GM12891 (cell line): ENCODE data around the gene ZNF407.
"Not testable (repeated sequence)": the region's sequence is repeated elsewhere in the genome, so short reads cannot be mapped to it uniquely, and the experiment has no call there.

Experiments used
- DNase-seq: peaks from one replicate; pipeline ENCODE4 v3.0.0; 2011; ENCODE audit warnings: low spot score; ENCODE audit not compliant: insufficient read length
- FAIRE-seq: peaks from 2 replicates; lab custom pipeline; 2011; peaks lifted over from hg19 to GRCh38; lab: Jason Lieb, UNC
- PAX5 ChIP-seq: IDR thresholded peaks from 2 replicates; pipeline ENCODE4 v1.6.1; 2011; ENCODE audit warnings: low read length, moderate library complexity, mild to moderate bottlenecking; ENCODE audit not compliant: insufficient read depth, severe bottlenecking
- POLR2A ChIP-seq: IDR thresholded peaks from 2 replicates; pipeline ENCODE4 v1.6.1; 2011; ENCODE audit warnings: low read depth, low read length, control low read depth
- POLR2AphosphoS5 ChIP-seq: IDR thresholded peaks from 2 replicates; pipeline ENCODE4 v1.6.1; 2011; ENCODE audit warnings: low read depth, low read length, control low read depth
- POU2F2 ChIP-seq: IDR thresholded peaks from 2 replicates; pipeline ENCODE4 v1.6.1; 2011; ENCODE audit warnings: low read depth, mild to moderate bottlenecking, control low read depth, low read length, moderate library complexity
- SPI1 ChIP-seq: IDR thresholded peaks from 2 replicates; pipeline ENCODE4 v1.6.1; 2011; ENCODE audit warnings: low read depth, low read length, control low read depth
- TAF1 ChIP-seq: IDR thresholded peaks from 2 replicates; pipeline ENCODE4 v1.6.1; 2011; ENCODE audit warnings: low read depth, low read length, control low read depth

Gene ZNF407

GRCh38 chr18:74562775-74563174 lies 34.9 kb upstream of the ZNF407 start:
- TF ChIP-seq TAF1 (no peak), PAX5 (no peak), POU2F2 (no peak), SPI1 (no peak), POLR2AphosphoS5 (no peak), POLR2A (no peak)
- no peak for DNase-seq
- no peak for FAIRE-seq

- DNase-seq, result no peak
- no peak for FAIRE-seq
- TF ChIP-seq TAF1 (no peak), POLR2AphosphoS5 (no peak)
Observed at GRCh38 chr18:74563999-74564398, 33.7 kb upstream of the ZNF407 start.

- not testable (repeated sequence) for DNase-seq, FAIRE-seq
Observed at GRCh38 chr18:74565164-74565563, 32.5 kb upstream of the ZNF407 start.

GRCh38 chr18:74565993-74566392 lies 31.7 kb upstream of the ZNF407 start:
- not testable (repeated sequence) for DNase-seq, FAIRE-seq

- FAIRE-seq, result no peak
- TF ChIP-seq TAF1 (no peak), POLR2AphosphoS5 (no peak), PAX5 (no peak), POU2F2 (no peak), POLR2A (no peak), SPI1 (no peak)
- DNase-seq, result no peak
Observed at GRCh38 chr18:74567822-74568221, 29.8 kb upstream of the ZNF407 start.

GRCh38 chr18:74569401-74569800 lies 28.3 kb upstream of the ZNF407 start:
- DNase-seq, result no peak
- no peak for TF ChIP-seq PAX5
- no peak for TF ChIP-seq SPI1
- TF ChIP-seq POLR2AphosphoS5, result no peak
- TF ChIP-seq POU2F2, result no peak
- no peak for TF ChIP-seq TAF1
- no peak for FAIRE-seq

- TF ChIP-seq POLR2A (no peak), TAF1 (no peak), SPI1 (no peak), PAX5 (no peak), POU2F2 (no peak), POLR2AphosphoS5 (no peak)
- DNase-seq, result no peak
- no peak for FAIRE-seq
Observed at GRCh38 chr18:74570266-74570665, 27.4 kb upstream of the ZNF407 start.

GRCh38 chr18:74571895-74572680 lies 25.6 kb upstream of the ZNF407 start:
- DNase-seq (no peak), FAIRE-seq (no peak)
- TF ChIP-seq POLR2A (no peak), TAF1 (no peak), PAX5 (no peak), SPI1 (no peak), POU2F2 (no peak), POLR2AphosphoS5 (no peak)

GRCh38 chr18:74573053-74573452 lies 24.6 kb upstream of the ZNF407 start:
- TF ChIP-seq TAF1 (no peak), POLR2AphosphoS5 (no peak), POU2F2 (no peak), POLR2A (no peak), SPI1 (no peak), PAX5 (no peak)
- FAIRE-seq (no peak), DNase-seq (no peak)

- DNase-seq, result no peak
- no peak for FAIRE-seq
- no peak for TF ChIP-seq TAF1
- no peak for TF ChIP-seq PAX5
- TF ChIP-seq POLR2AphosphoS5, result no peak
- no peak for TF ChIP-seq SPI1
- TF ChIP-seq POU2F2, result no peak
- no peak for TF ChIP-seq POLR2A
Observed at GRCh38 chr18:74574916-74575315, 22.8 kb upstream of the ZNF407 start.

- DNase-seq (no peak), FAIRE-seq (no peak)
- TF ChIP-seq POLR2AphosphoS5 (no peak), POU2F2 (no peak), SPI1 (no peak)
Observed at GRCh38 chr18:74577019-74577418, 20.7 kb upstream of the ZNF407 start.

GRCh38 chr18:74579496-74580065 lies 18.1 kb upstream of the ZNF407 start:
- no peak for FAIRE-seq
- DNase-seq, result no peak
- TF ChIP-seq POLR2AphosphoS5, result no peak
- no peak for TF ChIP-seq POLR2A
- no peak for TF ChIP-seq SPI1
- no peak for TF ChIP-seq TAF1
- no peak for TF ChIP-seq PAX5
- no peak for TF ChIP-seq POU2F2
